Stomach (tissue), 9 donors: ENCODE results near the gene CD247. TPM values are rescaled to one million over a fixed set of nuclear protein-coding genes. Genes with fewer than 3 reads are reported as not detected.

Source experiments
- DNase-seq, 2 donors: peaks; one replicate each; pipeline versions ENCODE4 v3.0.0 to v3.0.0-alpha.2; 2013 to 2019
- H3K27ac ChIP-seq, 5 donors: fragments of 200-600 bp in 4 of 5; sonication (generic) in 4 of 5; one replicate each; pipeline ENCODE4 v1.5.1; 2013 to 2019; ENCODE audit warnings: mild to moderate bottlenecking in 1 of 5, moderate library complexity in 1 of 5
- H3K27me3 ChIP-seq, 3 donors: fragments of 200-600 bp; sonication (generic); one replicate each; pipeline ENCODE4 v1.5.1; 2017 to 2019; ENCODE audit warnings: mixed run types in 1 of 3
- H3K36me3 ChIP-seq, 4 donors: fragments of 200-600 bp; sonication (generic); 1 replicate in 3 of 4; 2 replicates in 1 of 4; pipeline ENCODE4 v1.5.1; 2016 to 2019
- H3K4me1 ChIP-seq, 4 donors: fragments of 200-600 bp; sonication (generic); one replicate each; pipeline ENCODE4 v1.5.1; 2016 to 2019
- H3K4me3 ChIP-seq, 4 donors: fragments of 200-600 bp; sonication (generic) in 3 of 4; one replicate each; pipeline ENCODE4 v1.5.1; 2016 to 2019; ENCODE audit warnings: mild to moderate bottlenecking in 1 of 4
- H3K9me3 ChIP-seq, 4 donors: fragments of 200-600 bp; sonication (generic); one replicate each; pipeline ENCODE4 v1.5.1; 2016 to 2019
- EP300 ChIP-seq: sonication (generic); formaldehyde crosslinking; IDR thresholded peaks from one replicate; pipeline ENCODE4 v1.6.1; 2017; ENCODE audit warnings: antibody characterized with exemption
- POLR2A ChIP-seq, 4 donors: fragments of 450-650 bp; IDR thresholded peaks; one replicate each; pipeline ENCODE4 v1.6.1; 2016; ENCODE audit warnings: antibody characterized with exemption in 4 of 4, control low read depth in 2 of 4, mild to moderate bottlenecking in 1 of 4, moderate library complexity in 1 of 4
- POLR2AphosphoS5 ChIP-seq, 3 donors: sonication (generic); formaldehyde crosslinking; IDR thresholded peaks; one replicate each; pipeline ENCODE4 v1.6.1; 2016; ENCODE audit warnings: antibody characterized with exemption in 3 of 3
- whole genome bisulfite sequencing, 5 donors: extraction: QIAGEN DNeasy Blood & Tissue Kit in 3 of 5; methylation state at CpG; one replicate each; pipeline versions ENCODE4 v1.1.5 to v1.1.7; 2013 to 2018; 5-methylcytosine and 5-hydroxymethylcytosine counted together
- intact Hi-C: fragments of 100-400 bp; cut with DNase I; formaldehyde crosslinking; loops from one replicate; pipeline ENCODE4 v1.15.1; 2023; ENCODE audit warnings: low total_unique reads
- polyA plus RNA-seq, 3 donors: library from polyadenylated mRNA; stranded (reverse); fragments of 200-250 nt; gene quantifications; one replicate each; pipeline ENCODE4 v1.2.3, GENCODE V29; 2013
- total RNA-seq, 5 donors: library from RNA; depleted of rRNA; stranded (reverse); fragments of >200 nt; gene quantifications; one replicate each; pipeline versions ENCODE4 v1.1.0 to v1.2.3, GENCODE V29; 2014 to 2016
- TF ChIP-seq, protein P1 (sequence below), 7 experiments: fragments of 450-650 bp in 4 of 7; fragments of 200-600 bp in 3 of 7; sonication (generic) in 3 of 7; IDR thresholded peaks; one replicate each; pipeline ENCODE4 v1.5.1; 2016 to 2019; ENCODE audit warnings: antibody characterized with exemption in 7 of 7, control low read depth in 2 of 7, mild to moderate bottlenecking in 1 of 7
- donor health status: healthy with polysubstance abuse.
- donor health status: Bipolar disorder and iron deficiency.
- donor health status: healthy.

Gene CD247
- total and polyA plus RNA-seq, 8 donors: 0.68 to 6.7 (median 3.1) TPM; not detected in 3

- no peak overlapping the region for H3K4me3 ChIP-seq
- H3K27me3 ChIP-seq: no peaks in the 10 kb centered on the region
- peaks cover 4 to 63% (median 60%) of the 10 kb centered on the region in 4 donors for H3K36me3 ChIP-seq
- peak in 1 of 2 donors; percentile 37 for DNase-seq
- H3K27ac ChIP-seq: peak overlapping the region in 1 of 5 donors; percentile 23
- 70 to 87% (median 78%) methylated on average over 3 of the region's 3 CpGs for WGBS, 5 donors
- intact Hi-C loops: no loop called here
- peaks cover 0 to 53% (median 14%) of the 10 kb centered on the region in 4 donors for H3K4me1 ChIP-seq
- H3K9me3 ChIP-seq: no peaks in the 10 kb centered on the region
- TF ChIP-seq POLR2A (IDR thresholded peaks at IDR 0.05): no peak
- TF ChIP-seq POLR2AphosphoS5 (IDR thresholded peaks at IDR 0.05): no peak
- TF ChIP-seq, protein P1, sequence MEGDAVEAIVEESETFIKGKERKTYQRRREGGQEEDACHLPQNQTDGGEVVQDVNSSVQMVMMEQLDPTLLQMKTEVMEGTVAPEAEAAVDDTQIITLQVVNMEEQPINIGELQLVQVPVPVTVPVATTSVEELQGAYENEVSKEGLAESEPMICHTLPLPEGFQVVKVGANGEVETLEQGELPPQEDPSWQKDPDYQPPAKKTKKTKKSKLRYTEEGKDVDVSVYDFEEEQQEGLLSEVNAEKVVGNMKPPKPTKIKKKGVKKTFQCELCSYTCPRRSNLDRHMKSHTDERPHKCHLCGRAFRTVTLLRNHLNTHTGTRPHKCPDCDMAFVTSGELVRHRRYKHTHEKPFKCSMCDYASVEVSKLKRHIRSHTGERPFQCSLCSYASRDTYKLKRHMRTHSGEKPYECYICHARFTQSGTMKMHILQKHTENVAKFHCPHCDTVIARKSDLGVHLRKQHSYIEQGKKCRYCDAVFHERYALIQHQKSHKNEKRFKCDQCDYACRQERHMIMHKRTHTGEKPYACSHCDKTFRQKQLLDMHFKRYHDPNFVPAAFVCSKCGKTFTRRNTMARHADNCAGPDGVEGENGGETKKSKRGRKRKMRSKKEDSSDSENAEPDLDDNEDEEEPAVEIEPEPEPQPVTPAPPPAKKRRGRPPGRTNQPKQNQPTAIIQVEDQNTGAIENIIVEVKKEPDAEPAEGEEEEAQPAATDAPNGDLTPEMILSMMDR (IDR thresholded peaks at IDR 0.05): no peak
- no peak for TF ChIP-seq EP300
Measured at GRCh38 chr1:167544447-167545093, 26.2 kb upstream of the CD247 start.

- H3K27ac ChIP-seq: no peak overlapping the region
- H3K36me3 ChIP-seq: peaks cover 4 to 63% (median 60%) of the 10 kb centered on the region in 4 donors
- no peak for DNase-seq
- 76 to 91% (median 86%) methylated on average over 13 of the region's 13 CpGs for WGBS, 5 donors
- no peaks in the 10 kb centered on the region for H3K27me3 ChIP-seq
- intact Hi-C loops: no loop called here
- TF ChIP-seq POLR2AphosphoS5 (IDR thresholded peaks at IDR 0.05): no peak
- TF ChIP-seq, protein P1 (IDR thresholded peaks at IDR 0.05): no peak
- TF ChIP-seq EP300: no peak
- TF ChIP-seq POLR2A (IDR thresholded peaks at IDR 0.05): no peak
- no peaks in the 10 kb centered on the region for H3K9me3 ChIP-seq
- peaks cover 0 to 49% (median 13%) of the 10 kb centered on the region in 4 donors for H3K4me1 ChIP-seq
- no peak overlapping the region for H3K4me3 ChIP-seq
Measured at GRCh38 chr1:167543199-167543990, 25.1 kb upstream of the CD247 start.

- Histone ChIP-seq H3K36me3 (peaks cover 4 to 57% (median 54%) of the 10 kb centered on the region in 4 donors), H3K9me3 (no peaks in the 10 kb centered on the region), H3K27ac (peak overlapping the region in 1 of 5 donors; percentile 5), H3K4me3 (no peak overlapping the region), H3K4me1 (peaks cover 0 to 42% (median 13%) of the 10 kb centered on the region in 4 donors), H3K27me3 (no peaks in the 10 kb centered on the region)
- TF ChIP-seq, protein P1 (IDR thresholded peaks at IDR 0.05): no peak
- TF ChIP-seq POLR2AphosphoS5 (IDR thresholded peaks at IDR 0.05): no peak
- no peak for TF ChIP-seq POLR2A (IDR thresholded peaks at IDR 0.05)
- no peak for TF ChIP-seq EP300
- DNase-seq: peak in 1 of 2 donors; percentile 35
- 72 to 78% (median 77%) methylated on average over 12 of the region's 12 CpGs for WGBS, 5 donors
- intact Hi-C loops: no loop called here
Measured at GRCh38 chr1:167542109-167543032, 24.0 kb upstream of the CD247 start.

- no peak for DNase-seq
Measured at GRCh38 chr1:167541610-167542009, 23.3 kb upstream of the CD247 start.

More at GRCh38 chr1:167541610-167542009, 23.3 kb upstream of the CD247 start:
- intact Hi-C loops: no loop called here
- Histone ChIP-seq H3K4me1 (peaks cover 0 to 42% (median 13%) of the 10 kb centered on the region in 4 donors), H3K4me3 (no peak overlapping the region), H3K36me3 (peaks cover 4 to 49% (median 46%) of the 10 kb centered on the region in 4 donors), H3K27me3 (no peaks in the 10 kb centered on the region), H3K9me3 (no peaks in the 10 kb centered on the region), H3K27ac (peak overlapping the region in 1 of 5 donors; percentile 5)
- TF ChIP-seq, protein P1 (IDR thresholded peaks at IDR 0.05): no peak
- TF ChIP-seq POLR2A (IDR thresholded peaks at IDR 0.05) (no peak), POLR2AphosphoS5 (IDR thresholded peaks at IDR 0.05) (no peak), EP300 (no peak)
- 0 to 18% (median 0%) methylated on average over 1 of the region's 1 CpG for WGBS, 5 donors
